Measurements from ENCODE around the gene KIF18B. TPM values are rescaled to one million over a fixed set of nuclear protein-coding genes. Genes with fewer than 3 reads are reported as not detected.

The KIF18B gene
- polyA plus RNA-seq, 1 experiment = 2.4 TPM

DNA sequence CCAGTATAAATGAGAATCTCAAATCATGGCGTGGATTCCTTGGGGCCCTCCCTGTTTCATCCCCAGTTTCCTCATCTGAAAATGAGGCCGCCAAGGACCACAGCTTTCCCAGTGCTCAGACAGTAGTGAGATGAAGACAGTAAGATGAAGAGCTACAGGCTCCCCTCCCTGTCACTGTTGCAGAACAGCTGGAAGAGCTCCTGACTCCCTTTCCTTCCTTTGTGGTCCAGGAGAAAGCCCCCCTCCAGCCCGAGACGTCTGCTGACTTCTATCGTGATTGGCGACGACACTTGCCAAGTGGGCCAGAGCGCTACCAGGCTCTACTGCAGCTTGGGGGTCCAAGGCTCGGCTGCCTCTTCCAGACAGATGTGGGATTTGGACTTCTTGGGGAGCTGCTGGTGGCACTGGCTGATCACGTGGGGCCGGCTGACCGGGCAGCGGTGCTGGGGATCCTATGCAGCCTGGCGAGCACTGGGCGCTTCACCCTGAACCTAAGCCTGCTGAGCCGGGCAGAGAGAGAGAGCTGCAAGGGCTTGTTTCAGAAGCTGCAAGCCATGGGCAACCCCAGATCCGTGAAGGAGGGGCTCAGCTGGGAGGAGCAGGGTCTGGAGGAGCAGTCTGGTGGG is 45.3 kb downstream of the KIF18B start:
- Histone ChIP-seq H3K27ac (ENCODE audit: low read depth, low read length) (peak overlapping the region; percentile 43), H3K9me3 (ENCODE audit: control insufficient read depth, insufficient read depth, low read length) (peaks cover 3% of the 10 kb centered on the region; the same call in 1 of the 2 replicates), H3K27me3 (ENCODE audit: control insufficient read depth, insufficient read depth, low read length) (no peaks in the 10 kb centered on the region), H3K4me3 (ENCODE audit: low read depth, low read length) (no peak overlapping the region)
- TF ChIP-seq, protein P1, sequence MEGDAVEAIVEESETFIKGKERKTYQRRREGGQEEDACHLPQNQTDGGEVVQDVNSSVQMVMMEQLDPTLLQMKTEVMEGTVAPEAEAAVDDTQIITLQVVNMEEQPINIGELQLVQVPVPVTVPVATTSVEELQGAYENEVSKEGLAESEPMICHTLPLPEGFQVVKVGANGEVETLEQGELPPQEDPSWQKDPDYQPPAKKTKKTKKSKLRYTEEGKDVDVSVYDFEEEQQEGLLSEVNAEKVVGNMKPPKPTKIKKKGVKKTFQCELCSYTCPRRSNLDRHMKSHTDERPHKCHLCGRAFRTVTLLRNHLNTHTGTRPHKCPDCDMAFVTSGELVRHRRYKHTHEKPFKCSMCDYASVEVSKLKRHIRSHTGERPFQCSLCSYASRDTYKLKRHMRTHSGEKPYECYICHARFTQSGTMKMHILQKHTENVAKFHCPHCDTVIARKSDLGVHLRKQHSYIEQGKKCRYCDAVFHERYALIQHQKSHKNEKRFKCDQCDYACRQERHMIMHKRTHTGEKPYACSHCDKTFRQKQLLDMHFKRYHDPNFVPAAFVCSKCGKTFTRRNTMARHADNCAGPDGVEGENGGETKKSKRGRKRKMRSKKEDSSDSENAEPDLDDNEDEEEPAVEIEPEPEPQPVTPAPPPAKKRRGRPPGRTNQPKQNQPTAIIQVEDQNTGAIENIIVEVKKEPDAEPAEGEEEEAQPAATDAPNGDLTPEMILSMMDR (IDR thresholded peaks at IDR 0.05; ENCODE audit: low read depth, low read length) = no peak
- no peak for DNase-seq (ENCODE audit: low read depth, low spot score)
- ChIA-PET CTCF (interaction anchor here (1.0 to 8.0 kb wide), 8 partner anchors 9 to 233 kb away, joined by 3 to 50 read pairs (median 6); partner anchors contain the start of gene ACBD4), POLR2A (no interaction called here)

DNA sequence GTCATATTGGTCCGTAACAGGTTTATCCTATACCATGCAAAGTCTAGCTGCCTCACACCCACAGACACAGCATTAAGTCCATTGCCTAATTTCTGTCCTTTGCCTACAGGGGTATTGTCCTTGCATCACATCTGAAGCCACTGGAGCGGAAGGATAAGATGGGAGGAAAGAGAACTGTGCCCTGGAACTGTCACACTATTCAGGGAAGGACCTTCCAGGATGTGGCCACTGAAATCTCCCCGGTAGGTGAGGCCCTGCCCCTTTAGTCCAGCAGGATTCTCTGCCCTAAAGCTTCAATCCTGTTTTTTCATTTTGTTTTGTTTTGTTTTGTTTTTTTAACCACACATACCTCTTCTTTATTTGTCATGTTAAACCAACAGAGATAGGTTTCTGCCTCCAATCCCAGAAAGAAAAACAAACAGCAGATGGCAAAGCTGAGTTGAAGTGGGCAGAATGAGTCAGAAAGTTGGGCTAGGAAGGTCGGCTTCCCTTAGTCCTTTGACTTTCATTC is 46.1 kb downstream of the KIF18B start:
- TF ChIP-seq, protein P1 (IDR thresholded peaks at IDR 0.05; ENCODE audit: low read depth, low read length) = peak; percentile 21; the same call in 1 of the 2 replicates
- POLR2A ChIA-PET = interaction anchor here (0.6 to 1.0 kb wide), 2 partner anchors 49 to 247 kb away, joined by 4 to 12 read pairs; partner anchors contain the start of gene HEXIM1
- Histone ChIP-seq H3K27me3 (ENCODE audit: control insufficient read depth, insufficient read depth, low read length) (no peaks in the 10 kb centered on the region), H3K9me3 (ENCODE audit: control insufficient read depth, insufficient read depth, low read length) (peaks cover 3% of the 10 kb centered on the region; the same call in 1 of the 2 replicates), H3K4me3 (ENCODE audit: low read depth, low read length) (peak overlapping the region; percentile 5; the same call in 1 of the 2 replicates), H3K27ac (ENCODE audit: low read depth, low read length) (peak overlapping the region; percentile 43)
- CTCF ChIA-PET = interaction anchor here (1.1 to 8.0 kb wide), 6 partner anchors 9 to 198 kb away, joined by 3 to 50 read pairs (median 4); no protein-coding TSS in a partner anchor
- DNase-seq (ENCODE audit: low read depth, low spot score) = peak; percentile 56

DNA sequence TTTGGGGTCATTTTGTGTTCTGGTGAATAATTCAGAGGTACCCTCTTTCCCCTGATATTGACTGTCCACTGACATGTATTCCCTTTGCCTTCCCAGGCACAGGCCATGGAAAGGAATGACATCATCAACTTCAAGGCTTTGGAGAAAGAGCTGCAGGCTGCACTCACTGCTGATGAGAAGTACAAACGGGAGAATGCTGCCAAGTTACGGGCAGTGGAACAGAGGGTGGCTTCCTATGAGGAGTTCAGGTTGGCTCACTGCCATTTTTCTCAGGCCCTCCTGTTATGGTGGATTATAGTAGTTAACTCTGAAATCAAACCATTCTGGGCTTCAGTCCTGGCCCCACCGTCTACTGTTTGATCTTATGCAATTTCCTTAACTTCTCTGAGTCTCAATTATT is 46.7 kb downstream of the KIF18B start:
- Histone ChIP-seq H3K4me3 (ENCODE audit: low read depth, low read length) (no peak overlapping the region), H3K27me3 (ENCODE audit: control insufficient read depth, insufficient read depth, low read length) (no peaks in the 10 kb centered on the region), H3K9me3 (ENCODE audit: control insufficient read depth, insufficient read depth, low read length) (peaks cover 3% of the 10 kb centered on the region; the same call in 1 of the 2 replicates), H3K27ac (ENCODE audit: low read depth, low read length) (no peak overlapping the region)
- CTCF ChIA-PET = interaction anchor here (1.2 to 8.0 kb wide), 4 partner anchors 10 to 121 kb away, joined by 3 to 50 read pairs (median 11); no protein-coding TSS in a partner anchor
- TF ChIP-seq, protein P1 (IDR thresholded peaks at IDR 0.05; ENCODE audit: low read depth, low read length) = no peak
- POLR2A ChIA-PET = interaction anchor here (1.0 kb wide), 1 partner anchor 248 kb away, joined by 12 read pairs; the partner anchor contains the start of gene HEXIM1
- DNase-seq (ENCODE audit: low read depth, low spot score) = peak; percentile 27

DNA sequence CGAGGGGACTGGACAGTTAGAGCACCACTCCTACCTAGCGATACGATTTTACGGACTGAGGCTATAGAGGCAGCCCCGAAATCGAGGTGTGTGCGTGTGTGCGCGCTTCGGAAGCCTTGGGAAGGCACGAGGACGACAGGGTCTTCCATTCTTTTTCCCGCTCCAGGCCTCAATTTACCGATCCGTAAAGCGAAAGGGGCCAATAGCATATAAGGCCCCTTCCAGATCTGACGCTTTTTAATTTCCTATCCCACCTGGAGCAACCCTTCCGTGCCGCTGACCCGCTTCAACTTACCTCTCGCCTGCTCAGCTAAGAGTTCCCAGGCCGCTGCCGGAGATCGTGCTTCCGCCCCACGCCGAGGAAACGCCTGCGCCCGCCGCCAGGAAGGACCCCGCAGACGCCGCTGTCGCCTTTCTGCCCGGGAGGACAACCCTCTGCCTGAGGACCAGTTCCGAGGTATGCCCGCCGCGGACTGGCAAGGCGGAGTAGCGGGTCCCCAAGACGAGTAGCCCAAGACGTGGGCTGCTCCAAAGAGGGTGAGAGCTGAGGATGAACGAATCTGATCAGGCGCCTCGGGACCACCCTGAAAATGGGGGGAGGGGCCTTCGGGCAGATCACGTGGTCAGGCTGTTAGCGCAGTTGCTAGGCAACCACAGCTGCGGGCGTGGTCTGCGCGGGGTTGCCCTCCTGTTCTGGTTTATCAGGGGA is 48.3 kb downstream of the KIF18B start, which contains the start of gene EFTUD2:
EFTUD2 (minus strand) TSS at position 372 of the 709 bp plus-strand sequence. CDS start 4,924 bp downstream, outside the sequence.
- TF ChIP-seq, protein P1 (IDR thresholded peaks at IDR 0.05; ENCODE audit: low read depth, low read length) = no peak
- Histone ChIP-seq H3K9me3 (ENCODE audit: control insufficient read depth, insufficient read depth, low read length) (peaks cover 3% of the 10 kb centered on the region; the same call in 1 of the 2 replicates), H3K27ac (ENCODE audit: low read depth, low read length) (peak within 1 kb of the TSS; percentile 94), H3K27me3 (ENCODE audit: control insufficient read depth, insufficient read depth, low read length) (no peaks in the 10 kb centered on the region), H3K4me3 (ENCODE audit: low read depth, low read length) (peak within 1 kb of the TSS; percentile 98)
- peak; percentile 74 for DNase-seq (ENCODE audit: low read depth, low spot score)
- ChIA-PET CTCF (interaction anchor here (1.0 to 8.0 kb wide), 6 partner anchors 11 to 236 kb away, joined by 3 to 50 read pairs (median 10); partner anchors contain the start of gene ACBD4), POLR2A (interaction anchor here (0.6 to 1.7 kb wide), 4 partner anchors 11 to 249 kb away, joined by 3 to 9 read pairs (median 4); partner anchors contain the start of genes HEXIM1 and NMT1)
